ENCODE data around the gene GRB2. TPM values are rescaled to one million over a fixed set of nuclear protein-coding genes. Genes with fewer than 3 reads are reported as not detected.
"Not testable (repeated sequence)": the region's sequence is repeated elsewhere in the genome, so short reads cannot be mapped to it uniquely, and the experiment has no call there.

Gene GRB2
- total RNA-seq, 1 experiment from 2014 or later = 79.7 TPM

GRCh38 chr17:75301502-75302206, 103.8 kb downstream of the GRB2 start:
- Mint-ChIP-seq H3K27ac (ENCODE audit: unreplicated experiment) (no peak overlapping the region), H3K9me3 (ENCODE audit: low read depth, unreplicated experiment) (no peaks in the 10 kb centered on the region), H3K36me3 (ENCODE audit: insufficient read depth, unreplicated experiment) (no peaks in the 10 kb centered on the region), H3K4me3 (ENCODE audit: low read depth, unreplicated experiment) (no peak overlapping the region), H3K27me3 (ENCODE audit: unreplicated experiment) (no peaks in the 10 kb centered on the region), H3K4me1 (ENCODE audit: low read depth, unreplicated experiment) (no peaks in the 10 kb centered on the region)
- CTCF ChIA-PET = no interaction called here
- no peak for DNase-seq
- no TSS peak for BruUV-seq (replicated peaks)
- no peak for TF ChIP-seq CTCF (IDR thresholded peaks at IDR 0.05; ENCODE audit: unreplicated experiment)
- intact Hi-C loops (cut with micrococcal nuclease; ENCODE audit: unreplicated experiment) = no loop called here

GRCh38 chr17:75301049-75301448, 104.4 kb downstream of the GRB2 start:
- BruUV-seq (replicated peaks) = no TSS peak

GRCh38 chr17:75300280-75300679, 105.2 kb downstream of the GRB2 start:
- H3K4me3 Mint-ChIP-seq (ENCODE audit: low read depth, unreplicated experiment) = no peak overlapping the region
- CTCF ChIA-PET = interaction anchor here (0.6 to 0.7 kb wide), 2 partner anchors 93 to 103 kb away, joined by 3 to 4 read pairs; no protein-coding TSS in a partner anchor
- intact Hi-C loops (cut with micrococcal nuclease; ENCODE audit: unreplicated experiment) = no loop called here
- H3K9me3 Mint-ChIP-seq (ENCODE audit: low read depth, unreplicated experiment) = no peaks in the 10 kb centered on the region
- no peaks in the 10 kb centered on the region for H3K36me3 Mint-ChIP-seq (ENCODE audit: insufficient read depth, unreplicated experiment)
- H3K27me3 Mint-ChIP-seq (ENCODE audit: unreplicated experiment) = no peaks in the 10 kb centered on the region
- no TSS peak for BruUV-seq (replicated peaks)
- no peak overlapping the region for H3K27ac Mint-ChIP-seq (ENCODE audit: unreplicated experiment)
- H3K4me1 Mint-ChIP-seq (ENCODE audit: low read depth, unreplicated experiment) = no peaks in the 10 kb centered on the region
- no peak for TF ChIP-seq CTCF (IDR thresholded peaks at IDR 0.05; ENCODE audit: unreplicated experiment)
- no peak for DNase-seq

More at GRCh38 chr17:75301049-75301448, 104.4 kb downstream of the GRB2 start:
- no peak for DNase-seq
- H3K4me1 Mint-ChIP-seq (ENCODE audit: low read depth, unreplicated experiment) = no peaks in the 10 kb centered on the region
- intact Hi-C loops (cut with micrococcal nuclease; ENCODE audit: unreplicated experiment) = no loop called here
- no peak overlapping the region for H3K4me3 Mint-ChIP-seq (ENCODE audit: low read depth, unreplicated experiment)
- no peaks in the 10 kb centered on the region for H3K36me3 Mint-ChIP-seq (ENCODE audit: insufficient read depth, unreplicated experiment)
- H3K9me3 Mint-ChIP-seq (ENCODE audit: low read depth, unreplicated experiment) = no peaks in the 10 kb centered on the region
- H3K27me3 Mint-ChIP-seq (ENCODE audit: unreplicated experiment) = no peaks in the 10 kb centered on the region
- CTCF ChIA-PET = no interaction called here
- TF ChIP-seq CTCF (IDR thresholded peaks at IDR 0.05; ENCODE audit: unreplicated experiment) = no peak
- H3K27ac Mint-ChIP-seq (ENCODE audit: unreplicated experiment) = no peak overlapping the region

- Mint-ChIP-seq H3K4me3 (ENCODE audit: low read depth, unreplicated experiment) (no peak overlapping the region), H3K36me3 (ENCODE audit: insufficient read depth, unreplicated experiment) (peaks cover 3% of the 10 kb centered on the region), H3K9me3 (ENCODE audit: low read depth, unreplicated experiment) (no peaks in the 10 kb centered on the region), H3K27ac (ENCODE audit: unreplicated experiment) (no peak overlapping the region), H3K27me3 (ENCODE audit: unreplicated experiment) (no peaks in the 10 kb centered on the region), H3K4me1 (ENCODE audit: low read depth, unreplicated experiment) (no peaks in the 10 kb centered on the region)
- intact Hi-C loops (cut with micrococcal nuclease; ENCODE audit: unreplicated experiment) = no loop called here
- no peak for TF ChIP-seq CTCF (IDR thresholded peaks at IDR 0.05; ENCODE audit: unreplicated experiment)
- CTCF ChIA-PET = interaction anchor here (0.7 kb wide), 1 partner anchor 58 kb away, joined by 3 read pairs; no protein-coding TSS in a partner anchor
- no TSS peak for BruUV-seq (replicated peaks)
- no peak for DNase-seq
These were observed 110.0 kb downstream of the GRB2 start for GRCh38 chr17:75295201-75296158.

- H3K27me3 Mint-ChIP-seq (ENCODE audit: unreplicated experiment); H3K27ac Mint-ChIP-seq (ENCODE audit: unreplicated experiment); H3K9me3 Mint-ChIP-seq (ENCODE audit: low read depth, unreplicated experiment); H3K4me1 Mint-ChIP-seq (ENCODE audit: low read depth, unreplicated experiment); H3K4me3 Mint-ChIP-seq (ENCODE audit: low read depth, unreplicated experiment); DNase-seq; intact Hi-C loops (cut with micrococcal nuclease; ENCODE audit: unreplicated experiment); BruUV-seq (replicated peaks): not testable (repeated sequence)
- peaks cover 27% of the 10 kb centered on the region for H3K36me3 Mint-ChIP-seq (ENCODE audit: insufficient read depth, unreplicated experiment)
- CTCF ChIA-PET = interaction anchor here (0.6 to 0.7 kb wide), 2 partner anchors 72 to 1721 kb away, joined by 3 to 5 read pairs; no protein-coding TSS in a partner anchor
These were observed 112.5 kb downstream of the GRB2 start for GRCh38 chr17:75292810-75293448.
